Natural killer cell (primary cell): ENCODE results near the gene ART3. TPM values are rescaled to one million over a fixed set of nuclear protein-coding genes. Genes with fewer than 3 reads are reported as not detected.

Experiments used
- ATAC-seq, 3 donors: fragments of 150-1000 bp in 2 of 3; fragments of 200-7000 bp in 1 of 3; cut with Tn5 transposase; 1 replicate in 1 of 3; 2 replicates in 2 of 3; pipeline ENCODE4 v1.10.0; 2021; ENCODE audit warnings: mild to moderate bottlenecking in 2 of 3, moderate library complexity in 2 of 3
- DNase-seq, 2 donors: peaks; one replicate each; pipeline versions ENCODE4 v3.0.0 to v3.0.0-alpha.2; 2013 to 2021; ENCODE audit warnings: mixed read lengths in 1 of 2
- H3K27ac ChIP-seq: one replicate; pipeline ENCODE4 v1.5.1; 2013; ENCODE audit warnings: mild to moderate bottlenecking, low read length
- H3K27me3 ChIP-seq: one replicate; pipeline ENCODE4 v1.6.1; 2013; ENCODE audit warnings: low read length; ENCODE audit not compliant: control insufficient read depth, insufficient read depth
- H3K36me3 ChIP-seq: one replicate; pipeline ENCODE4 v1.6.1; 2013; ENCODE audit warnings: low read length; ENCODE audit not compliant: control insufficient read depth, insufficient read depth
- H3K4me1 ChIP-seq: one replicate; pipeline ENCODE4 v1.6.1; 2013; ENCODE audit warnings: low read length; ENCODE audit not compliant: control insufficient read depth, insufficient read depth
- H3K4me3 ChIP-seq: one replicate; pipeline ENCODE4 v1.5.1; 2013; ENCODE audit warnings: low read length
- H3K9me3 ChIP-seq: one replicate; pipeline ENCODE4 v1.6.1; 2013; ENCODE audit warnings: low read length; ENCODE audit not compliant: control insufficient read depth, insufficient read depth
- H3K27ac Mint-ChIP-seq, 2 donors: one replicate each; pipeline ENCODE4 v1.8.0; 2022; ENCODE audit warnings: mild to moderate bottlenecking in 2 of 2, mixed read lengths in 2 of 2, moderate library complexity in 1 of 2
- H3K27me3 Mint-ChIP-seq, 2 donors: one replicate each; pipeline ENCODE4 v1.8.0; 2022; ENCODE audit warnings: low read depth in 2 of 2, mixed read lengths in 2 of 2
- H3K36me3 Mint-ChIP-seq: one replicate; pipeline ENCODE4 v1.8.0; 2022; ENCODE audit warnings: mixed read lengths
- H3K4me1 Mint-ChIP-seq, 2 donors: one replicate each; pipeline ENCODE4 v1.8.0; 2022; ENCODE audit warnings: mixed read lengths in 2 of 2
- H3K4me3 Mint-ChIP-seq: one replicate; pipeline ENCODE4 v1.8.0; 2022; ENCODE audit warnings: mild to moderate bottlenecking, moderate library complexity, mixed read lengths
- H3K9me3 Mint-ChIP-seq, 2 donors: one replicate each; pipeline ENCODE4 v1.8.0; 2022; ENCODE audit warnings: mixed read lengths in 2 of 2
- CTCF ChIP-seq: fragments of 200-600 bp; IDR thresholded peaks from one replicate; pipeline ENCODE4 v1.8.0; 2022; ENCODE audit warnings: antibody characterized with exemption
- WGBS: methylation state at CpG from one replicate; pipeline ENCODE4 v1.1.7; 2013; ENCODE audit warnings: missing lambda C conversion rate; ENCODE audit not compliant: insufficient coverage; 5-methylcytosine and 5-hydroxymethylcytosine counted together
- intact Hi-C: fragments of 100-400 bp; cut with micrococcal nuclease; formaldehyde crosslinking; loops from one replicate; pipeline ENCODE4 v1.14.2; 2022
- total RNA-seq, 4 donors: library from RNA; stranded (reverse); fragments of 120-200 nt in 1 of 4; gene quantifications; one replicate each; pipeline versions ENCODE4 v1.2.3 to v1.2.4, GENCODE V29; 2013 to 2022

Gene ART3
- total RNA-seq, 3 donors from 2014 or later (not counting 1 experiment from before 2014, with no cell fraction given), result not detected

GRCh38 chr4:76083386-76083988 lies 9.0 kb downstream of the ART3 start:
- Mint-ChIP-seq H3K4me1 (no peaks in the 10 kb centered on the region), H3K4me3 (no peak overlapping the region), H3K27ac (no peak overlapping the region), H3K9me3 (no peaks in the 10 kb centered on the region), H3K36me3 (no peaks in the 10 kb centered on the region), H3K27me3 (peaks cover 9 to 15% of the 10 kb centered on the region in 2 donors)
- Histone ChIP-seq H3K36me3 (no peaks in the 10 kb centered on the region), H3K4me3 (no peak overlapping the region), H3K4me1 (no peaks in the 10 kb centered on the region), H3K9me3 (no peaks in the 10 kb centered on the region), H3K27me3 (no peaks in the 10 kb centered on the region), H3K27ac (no peak overlapping the region)
- no peak for ATAC-seq
- no peak for TF ChIP-seq CTCF
- 94% methylated on average over 2 of the region's 3 CpGs for WGBS
- DNase-seq, result no peak
- intact Hi-C loops, result no loop called here

- Histone ChIP-seq H3K36me3 (no peaks in the 10 kb centered on the region), H3K4me1 (no peaks in the 10 kb centered on the region), H3K27me3 (no peaks in the 10 kb centered on the region), H3K27ac (no peak overlapping the region), H3K9me3 (no peaks in the 10 kb centered on the region), H3K4me3 (no peak overlapping the region)
- no peak for TF ChIP-seq CTCF
- Mint-ChIP-seq H3K27me3 (peaks cover under 1 to 14% of the 10 kb centered on the region in 2 donors), H3K4me3 (no peak overlapping the region), H3K27ac (no peak overlapping the region), H3K4me1 (no peaks in the 10 kb centered on the region), H3K36me3 (no peaks in the 10 kb centered on the region), H3K9me3 (no peaks in the 10 kb centered on the region)
- no peak for ATAC-seq
- no CpG with 5 or more reads among the region's 1 CpG for WGBS
- DNase-seq, result no peak
- intact Hi-C loops, result no loop called here
Observed at GRCh38 chr4:76084542-76084941, 10.0 kb downstream of the ART3 start.

GRCh38 chr4:76087007-76087769 lies 12.7 kb downstream of the ART3 start:
- peak in 1 of 2 donors; percentile 7 for DNase-seq
- H3K4me1 ChIP-seq, result no peaks in the 10 kb centered on the region

More at GRCh38 chr4:76087007-76087769, 12.7 kb downstream of the ART3 start:
- Histone ChIP-seq H3K27ac (no peak overlapping the region), H3K36me3 (no peaks in the 10 kb centered on the region), H3K27me3 (no peaks in the 10 kb centered on the region), H3K9me3 (no peaks in the 10 kb centered on the region), H3K4me3 (no peak overlapping the region)
- H3K9me3 Mint-ChIP-seq, result no peaks in the 10 kb centered on the region
- peaks cover 0 to 14% of the 10 kb centered on the region in 2 donors for H3K27me3 Mint-ChIP-seq
- 62% methylated on average over 11 of the region's 13 CpGs for WGBS
- no peaks in the 10 kb centered on the region for H3K36me3 Mint-ChIP-seq
- no peak for TF ChIP-seq CTCF
- H3K27ac Mint-ChIP-seq, result no peak overlapping the region
- ATAC-seq, result peak in 1 of 3 donors; percentile 31
- H3K4me1 Mint-ChIP-seq, result peaks cover 5 to 11% of the 10 kb centered on the region in 2 donors
- intact Hi-C loops, result no loop called here
- no peak overlapping the region for H3K4me3 Mint-ChIP-seq
